ENCODE results near the gene RAG1.

GRCh38 chr11:36609383-36609782, 41.6 kb downstream of the RAG1 start:
- TF ChIP-seq CTCF (IDR thresholded peaks at IDR 0.05; ENCODE audit: low read depth, low read length) = no peak
- TF ChIP-seq EZH2phosphoT487 (IDR thresholded peaks at IDR 0.05; ENCODE audit: low read depth) = no peak

Data from OCI-LY3 (cell line).